ENCODE results near the gene CTDSP1. TPM values are rescaled to one million over a fixed set of nuclear protein-coding genes. Genes with fewer than 3 reads are reported as not detected.

CTDSP1 gene
- total and polyA plus RNA-seq, 4 donors = 38.3 to 76.5 (median 56.6) TPM

DNA sequence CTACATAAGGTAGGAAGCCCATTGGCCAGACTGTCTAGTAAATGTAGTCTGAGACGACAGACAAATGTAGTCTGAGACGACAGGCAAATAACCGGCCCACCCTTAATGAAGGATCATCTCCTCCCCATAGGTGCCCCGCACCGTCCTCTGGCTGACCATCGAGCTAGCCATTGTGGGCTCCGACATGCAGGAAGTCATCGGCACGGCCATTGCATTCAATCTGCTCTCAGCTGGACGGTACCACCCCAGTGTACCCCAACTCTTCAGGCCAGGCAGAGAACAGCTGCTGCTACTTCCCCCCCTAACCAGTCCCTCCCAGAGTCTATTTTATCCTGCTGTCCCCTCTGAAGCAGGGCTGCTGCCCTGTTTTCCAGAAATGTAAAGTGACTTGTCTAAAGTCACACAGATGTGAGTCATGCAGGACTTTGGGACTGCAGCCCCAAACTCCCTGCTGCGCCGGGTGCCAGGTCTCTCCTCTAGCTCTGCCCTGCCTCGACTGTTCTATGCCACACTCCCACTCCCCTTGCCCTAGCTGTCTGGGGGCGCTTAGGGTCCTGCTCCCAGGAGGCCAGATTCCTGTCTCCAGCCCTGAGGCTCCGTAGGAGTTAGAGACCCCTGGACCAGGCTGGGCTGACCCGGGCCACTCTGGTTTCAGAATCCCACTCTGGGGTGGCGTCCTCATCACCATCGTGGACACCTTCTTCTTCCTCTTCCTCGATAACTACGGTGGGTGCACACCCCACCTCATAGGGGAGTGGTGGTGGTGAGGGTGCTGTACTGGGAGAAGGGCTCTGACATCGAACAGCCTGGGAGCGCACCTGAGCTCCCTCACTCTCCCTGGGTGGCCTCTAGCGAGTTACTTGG is 12.9 kb upstream of the CTDSP1 start:
- Histone ChIP-seq H3K36me3 (ENCODE audit: control insufficient read depth in 4 of 4, insufficient read depth in 3 of 4, low read depth in 1 of 4, low read length in 3 of 4) (no peaks in the 10 kb centered on the region), H3K27me3 (ENCODE audit: control insufficient read depth in 4 of 4, insufficient read depth in 4 of 4, low read length in 3 of 4) (no peaks in the 10 kb centered on the region), H3K9me3 (ENCODE audit: control insufficient read depth in 4 of 4, low read length in 3 of 4) (no peaks in the 10 kb centered on the region), H3K4me1 (ENCODE audit: control insufficient read depth in 4 of 4, insufficient read depth in 4 of 4, low read length in 3 of 4) (peaks cover 0 to 10% (median 4%) of the 10 kb centered on the region in 4 donors), H3K9ac (ENCODE audit: low read depth in 1 of 2, low read length in 2 of 2) (no peak overlapping the region), H3K27ac (ENCODE audit: low read depth in 1 of 2, low read length in 2 of 2) (peak overlapping the region in 1 of 2 donors; percentile 43), H3K4me3 (ENCODE audit: low read depth in 1 of 3, low read length in 3 of 3) (peak overlapping the region in 2 of 3 donors; percentile 39 to 51)
- 77% methylated on average over 23 of the region's 23 CpGs for WGBS
- no peak for TF ChIP-seq REST (IDR thresholded peaks at IDR 0.05)
- no peak for TF ChIP-seq JUND (IDR thresholded peaks at IDR 0.05)
- no peak for TF ChIP-seq CTCF (IDR thresholded peaks at IDR 0.05; ENCODE audit: low read depth, low read length, missing input control)
- no peak for TF ChIP-seq MAX (IDR thresholded peaks at IDR 0.05)
- no peak for TF ChIP-seq SP1 (IDR thresholded peaks at IDR 0.05)
- no peak for TF ChIP-seq ZBTB33 (IDR thresholded peaks at IDR 0.05)
- TF ChIP-seq RAD21 (IDR thresholded peaks at IDR 0.05) = no peak
- TF ChIP-seq HNF4G (IDR thresholded peaks at IDR 0.05) = no peak
- TF ChIP-seq HNF4A (conservative IDR thresholded peaks at IDR 0.05) = no peak
- no peak for TF ChIP-seq YY1 (IDR thresholded peaks at IDR 0.05)
- TF ChIP-seq, protein P1, sequence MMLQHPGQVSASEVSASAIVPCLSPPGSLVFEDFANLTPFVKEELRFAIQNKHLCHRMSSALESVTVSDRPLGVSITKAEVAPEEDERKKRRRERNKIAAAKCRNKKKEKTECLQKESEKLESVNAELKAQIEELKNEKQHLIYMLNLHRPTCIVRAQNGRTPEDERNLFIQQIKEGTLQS (IDR thresholded peaks at IDR 0.05) = no peak
- TF ChIP-seq EGR1 (IDR thresholded peaks at IDR 0.05; ENCODE audit: low read depth in 2 of 2) = no peak
- DNase-seq (ENCODE audit: low spot score) = no peak

All from liver (tissue), 9 donors.